Pericardium fibroblast (primary cell): ENCODE data around the gene OTOG. TPM values are rescaled to one million over a fixed set of nuclear protein-coding genes. Genes with fewer than 3 reads are reported as not detected.

Source experiments
- total RNA-seq: library from RNA; depleted of rRNA; stranded (reverse); fragments of >200 nt; gene quantifications from 2 replicates; pipeline ENCODE4 v1.2.3, GENCODE V29; 2015

The OTOG gene, protein sequence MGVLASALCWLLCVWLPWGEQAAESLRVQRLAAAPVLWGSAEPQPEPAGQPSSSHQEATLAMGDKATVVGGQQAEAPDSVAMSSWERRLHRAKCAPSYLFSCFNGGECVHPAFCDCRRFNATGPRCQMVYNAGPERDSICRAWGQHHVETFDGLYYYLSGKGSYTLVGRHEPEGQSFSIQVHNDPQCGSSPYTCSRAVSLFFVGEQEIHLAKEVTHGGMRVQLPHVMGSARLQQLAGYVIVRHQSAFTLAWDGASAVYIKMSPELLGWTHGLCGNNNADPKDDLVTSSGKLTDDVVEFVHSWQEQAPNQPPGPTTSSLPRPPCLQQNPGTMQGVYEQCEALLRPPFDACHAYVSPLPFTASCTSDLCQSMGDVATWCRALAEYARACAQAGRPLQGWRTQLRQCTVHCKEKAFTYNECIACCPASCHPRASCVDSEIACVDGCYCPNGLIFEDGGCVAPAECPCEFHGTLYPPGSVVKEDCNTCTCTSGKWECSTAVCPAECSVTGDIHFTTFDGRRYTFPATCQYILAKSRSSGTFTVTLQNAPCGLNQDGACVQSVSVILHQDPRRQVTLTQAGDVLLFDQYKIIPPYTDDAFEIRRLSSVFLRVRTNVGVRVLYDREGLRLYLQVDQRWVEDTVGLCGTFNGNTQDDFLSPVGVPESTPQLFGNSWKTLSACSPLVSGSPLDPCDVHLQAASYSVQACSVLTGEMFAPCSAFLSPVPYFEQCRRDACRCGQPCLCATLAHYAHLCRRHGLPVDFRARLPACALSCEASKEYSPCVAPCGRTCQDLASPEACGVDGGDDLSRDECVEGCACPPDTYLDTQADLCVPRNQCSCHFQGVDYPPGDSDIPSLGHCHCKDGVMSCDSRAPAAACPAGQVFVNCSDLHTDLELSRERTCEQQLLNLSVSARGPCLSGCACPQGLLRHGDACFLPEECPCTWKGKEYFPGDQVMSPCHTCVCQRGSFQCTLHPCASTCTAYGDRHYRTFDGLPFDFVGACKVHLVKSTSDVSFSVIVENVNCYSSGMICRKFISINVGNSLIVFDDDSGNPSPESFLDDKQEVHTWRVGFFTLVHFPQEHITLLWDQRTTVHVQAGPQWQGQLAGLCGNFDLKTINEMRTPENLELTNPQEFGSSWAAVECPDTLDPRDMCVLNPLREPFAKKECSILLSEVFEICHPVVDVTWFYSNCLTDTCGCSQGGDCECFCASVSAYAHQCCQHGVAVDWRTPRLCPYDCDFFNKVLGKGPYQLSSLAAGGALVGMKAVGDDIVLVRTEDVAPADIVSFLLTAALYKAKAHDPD (N-terminal part only)
- total RNA-seq = not detected in 2 replicates

DNA sequence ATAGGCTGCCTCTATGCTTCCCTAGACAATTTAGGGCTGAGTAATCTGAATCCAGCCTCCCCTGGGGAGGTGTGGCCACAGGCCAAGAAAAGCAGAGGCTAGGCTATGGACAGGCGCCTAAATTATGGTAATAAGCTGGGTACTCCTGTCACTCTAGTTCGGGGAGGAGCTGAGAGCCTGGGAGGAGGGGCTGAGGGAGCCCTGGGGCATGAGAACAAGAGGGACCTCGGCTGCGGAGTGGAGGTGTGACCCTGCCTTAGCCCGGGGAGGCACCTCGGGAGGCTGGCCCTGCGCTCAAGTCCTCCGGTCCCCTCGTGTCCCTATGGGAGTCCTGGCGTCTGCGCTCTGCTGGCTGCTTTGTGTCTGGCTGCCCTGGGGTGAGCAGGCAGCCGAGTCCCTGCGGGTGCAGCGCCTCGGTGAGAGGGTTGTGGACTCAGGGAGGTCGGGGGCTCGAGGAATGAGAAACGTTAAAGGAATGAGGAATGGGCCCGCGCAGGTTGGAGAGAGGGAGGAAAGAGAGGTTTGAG, at the start of gene OTOG:
Gene OTOG, plus strand, starts transcription at position 209 of the 527 bp plus-strand sequence. Its CDS starts 114 bp downstream, at position 323.

DNA sequence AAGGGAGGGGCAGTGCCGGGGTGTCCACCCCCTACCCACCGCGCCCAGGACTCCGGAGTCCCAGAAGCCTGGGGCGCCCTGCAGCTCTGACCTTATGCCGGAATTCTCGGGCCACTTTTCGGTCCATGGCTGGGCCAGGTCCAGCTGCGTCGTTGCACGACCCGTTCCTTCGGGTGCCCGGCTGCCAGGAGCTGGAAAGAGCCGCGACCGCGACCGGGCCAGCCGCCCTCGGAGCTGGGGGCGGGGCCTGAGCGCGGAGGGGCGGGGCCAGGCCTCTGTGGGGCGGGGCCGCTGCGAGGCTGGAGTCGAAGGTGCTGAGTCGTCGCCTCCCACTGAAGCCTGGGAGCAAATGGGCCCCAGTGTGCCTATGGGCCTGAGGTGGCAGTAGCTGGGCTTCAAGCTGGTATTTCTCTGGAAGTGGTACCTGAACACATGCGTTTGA, 2.9 kb upstream of the OTOG start, which contains the start of gene USH1C:
Gene USH1C, minus strand, starts transcription at position 236 of the 442 bp plus-strand sequence. Its CDS starts 109 bp downstream, at position 127.

Other genes starting within 250 kb of the OTOG start
- gene NCR3LG1, start 195.5 kb upstream of the OTOG start, total RNA-seq = 7.7 and 9.3 TPM in 2 replicates
- not detected in 2 replicates for gene KCNJ11, start 158.6 kb upstream of the OTOG start, total RNA-seq
- gene ABCC8, start 70.4 kb upstream of the OTOG start, total RNA-seq = not detected in 2 replicates
- gene USH1C, start 2.8 kb upstream of the OTOG start, total RNA-seq = not detected in 2 replicates
- 0.51 TPM in 1 of 2 replicates, not detected in the other for gene MYOD1, start 172.3 kb downstream of the OTOG start, total RNA-seq
- not detected in 2 replicates for gene KCNC1, start 187.5 kb downstream of the OTOG start, total RNA-seq